CMK (cell line): ENCODE results near the gene CYB561.

Experiments
- DNase-seq: peaks from one replicate; pipeline ENCODE4 v3.0.0-alpha.2; 2010; ENCODE audit warnings: low read depth

Gene CYB561

DNA sequence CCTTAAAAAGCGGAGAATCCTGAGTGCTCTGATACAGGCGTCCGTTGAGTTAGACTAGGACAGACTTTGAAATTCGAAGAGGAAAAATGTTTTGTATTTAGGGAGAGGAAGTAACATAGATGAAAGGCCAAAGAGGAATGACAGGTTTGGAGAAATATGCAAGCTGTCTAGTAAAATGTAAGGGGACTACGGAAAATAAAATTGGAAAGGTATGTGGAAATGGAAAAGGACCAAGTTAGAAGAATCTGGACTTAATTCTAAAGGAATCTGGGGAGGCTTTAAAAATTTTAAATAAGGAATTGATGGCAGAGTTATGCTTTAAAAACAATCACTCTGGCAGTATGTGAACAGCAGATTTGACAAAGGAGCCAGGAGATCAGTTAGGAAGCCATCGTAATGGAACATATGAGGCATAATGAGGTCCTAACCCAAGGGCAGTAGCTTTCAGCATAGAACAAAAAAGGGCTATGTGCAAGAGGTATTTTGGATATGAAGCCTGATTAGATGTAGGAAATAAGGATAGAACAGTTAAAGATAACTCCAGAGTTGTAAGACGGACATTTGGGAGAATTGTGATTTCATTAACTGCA, 38.3 kb downstream of the CYB561 start:
- DNase-seq: no peak

DNA sequence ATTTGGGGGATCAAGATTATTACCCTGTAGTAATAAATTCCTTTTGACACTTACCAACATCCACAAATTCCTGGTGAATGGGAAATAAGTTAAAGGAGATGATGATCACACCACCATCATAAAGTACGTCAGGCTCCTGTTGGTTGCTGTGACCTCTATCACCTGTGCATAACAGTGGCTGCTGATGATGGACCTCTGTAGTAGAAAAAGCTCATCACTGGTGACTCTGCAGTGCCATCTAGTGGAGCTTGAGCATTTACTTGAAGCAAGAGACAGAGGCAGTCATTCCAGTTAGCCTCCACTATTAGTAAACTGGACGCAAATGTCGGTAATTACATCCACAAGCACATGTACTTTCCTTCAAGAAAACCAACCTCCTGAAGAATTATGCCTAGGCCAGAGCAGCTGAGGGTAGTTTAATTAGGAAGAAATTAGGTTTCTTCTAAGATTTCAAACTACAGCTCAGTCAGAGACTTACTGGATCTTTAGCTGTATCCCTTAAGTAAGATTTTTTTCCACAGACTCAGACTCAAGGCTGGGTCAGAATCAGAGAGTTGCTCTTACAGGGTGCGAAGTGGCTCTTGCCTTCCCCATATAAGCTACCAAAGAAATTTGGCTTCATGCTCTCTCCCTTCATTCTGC, 39.3 kb downstream of the CYB561 start:
- no peak for DNase-seq

DNA sequence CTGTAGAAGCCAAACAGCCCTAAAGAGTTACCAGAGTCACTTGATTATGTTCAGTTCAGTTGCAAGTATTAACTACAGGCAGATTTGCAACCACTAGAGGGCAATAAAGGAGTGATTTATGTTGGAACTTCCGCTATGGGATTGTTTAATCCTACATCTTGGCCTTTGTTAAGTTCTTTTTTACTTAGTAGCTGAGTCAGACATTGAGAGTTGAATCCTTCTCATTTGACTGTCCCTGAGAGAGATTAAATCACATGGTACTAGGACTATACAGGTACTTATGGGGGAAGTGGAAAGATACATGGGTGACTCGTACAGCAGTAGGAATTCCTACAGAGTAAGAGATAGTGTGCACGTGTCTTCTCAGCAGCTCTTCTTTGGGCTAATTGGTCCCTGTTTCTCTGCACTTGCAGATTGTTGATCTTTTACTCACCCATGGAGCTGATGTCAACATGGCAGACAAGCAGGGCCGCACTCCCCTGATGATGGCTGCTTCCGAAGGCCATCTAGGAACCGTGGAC, 40.3 kb downstream of the CYB561 start:
- DNase-seq: no peak

DNA sequence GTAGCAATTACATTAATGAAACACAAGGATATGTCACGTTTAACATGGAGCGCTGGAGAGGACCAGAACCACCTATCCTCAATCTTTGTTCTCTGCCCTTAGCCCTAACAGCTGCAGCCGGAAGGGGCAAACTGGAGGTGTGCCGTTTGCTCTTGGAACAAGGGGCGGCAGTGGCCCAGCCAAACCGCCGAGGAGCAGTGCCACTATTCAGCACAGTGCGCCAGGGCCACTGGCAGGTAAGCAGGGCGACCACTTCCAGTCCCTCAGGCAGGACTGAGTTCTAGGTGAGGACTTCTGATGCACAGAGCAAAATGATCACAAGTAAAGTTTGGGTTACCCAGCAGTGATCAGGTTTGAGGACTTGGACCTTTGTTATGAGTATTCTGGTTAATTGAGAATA, 41.1 kb downstream of the CYB561 start:
- no peak for DNase-seq

DNA sequence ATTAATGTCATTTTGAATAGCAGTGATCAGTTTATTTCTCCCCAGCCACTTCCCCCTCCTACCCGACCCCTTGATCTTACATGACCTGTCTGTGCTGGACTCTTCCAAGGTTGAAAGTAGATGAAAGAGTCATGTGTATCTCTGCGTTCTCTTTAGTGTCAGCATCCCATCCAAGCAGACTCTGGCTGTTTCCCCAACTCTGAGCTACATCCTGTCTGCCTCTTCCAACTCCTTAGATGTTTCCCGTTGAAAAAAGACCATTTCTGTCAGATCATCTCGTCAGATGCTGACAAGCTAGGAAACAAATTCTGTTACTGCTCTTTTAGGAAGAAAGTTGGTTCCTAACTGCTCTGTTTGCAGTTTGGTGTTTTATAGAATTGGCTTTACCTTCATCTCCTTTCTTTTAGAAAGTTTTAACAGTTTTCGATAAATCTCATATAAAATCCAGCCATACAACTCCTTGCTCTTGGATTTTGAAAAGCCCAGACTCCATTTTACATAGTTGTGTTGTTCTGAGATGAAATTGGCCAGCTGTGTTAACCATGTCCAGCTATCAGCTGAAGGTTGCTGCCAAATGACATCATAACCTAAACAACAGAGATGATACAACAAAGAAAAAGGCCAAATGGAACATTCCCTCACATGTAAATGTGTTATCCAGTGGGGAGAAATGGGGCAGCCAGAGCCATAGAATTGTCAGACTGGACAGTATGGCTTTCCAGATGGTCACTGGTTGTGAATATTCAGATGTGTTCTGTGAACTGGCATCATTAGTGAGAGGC, 43.5 kb downstream of the CYB561 start:
- DNase-seq: no peak

DNA sequence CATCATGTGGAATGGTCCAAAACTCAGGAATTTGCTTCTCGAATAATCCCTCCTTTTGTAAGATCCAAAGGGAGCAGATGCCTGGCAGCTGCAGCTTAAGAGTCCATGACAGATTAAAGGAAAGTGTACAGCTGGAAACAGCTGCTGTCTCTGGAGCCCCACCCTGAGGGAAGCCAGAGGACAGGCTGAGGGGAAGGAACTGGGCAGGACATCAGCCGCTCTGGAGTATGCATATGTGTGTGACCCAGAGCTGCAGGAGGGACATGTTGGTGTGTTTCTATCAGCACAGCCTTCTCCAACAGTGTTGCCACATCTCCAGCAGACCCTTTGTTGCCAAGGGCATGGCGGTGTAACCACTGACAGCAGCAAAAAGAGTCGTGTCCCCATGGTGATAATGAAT, 46.2 kb downstream of the CYB561 start:
- DNase-seq: no peak

DNA sequence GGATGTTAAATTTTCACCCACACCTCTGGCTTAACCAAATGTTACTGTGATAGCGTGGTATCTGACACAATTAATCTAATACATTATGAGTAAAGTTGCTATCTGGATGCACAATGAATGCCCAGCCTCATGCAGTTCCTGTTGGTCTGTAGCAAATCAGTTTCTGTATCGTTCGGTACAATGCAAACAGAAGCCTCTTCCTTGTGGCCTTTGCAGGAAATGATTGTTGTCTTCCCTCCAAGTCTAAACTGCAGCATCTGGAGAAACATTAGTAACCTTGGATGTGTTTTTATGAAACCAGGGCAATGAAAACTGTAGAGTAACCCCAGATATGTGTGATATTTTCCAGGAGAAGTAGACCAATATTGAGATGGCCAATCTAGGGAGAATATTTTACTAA, 46.8 kb downstream of the CYB561 start:
- no peak for DNase-seq

DNA sequence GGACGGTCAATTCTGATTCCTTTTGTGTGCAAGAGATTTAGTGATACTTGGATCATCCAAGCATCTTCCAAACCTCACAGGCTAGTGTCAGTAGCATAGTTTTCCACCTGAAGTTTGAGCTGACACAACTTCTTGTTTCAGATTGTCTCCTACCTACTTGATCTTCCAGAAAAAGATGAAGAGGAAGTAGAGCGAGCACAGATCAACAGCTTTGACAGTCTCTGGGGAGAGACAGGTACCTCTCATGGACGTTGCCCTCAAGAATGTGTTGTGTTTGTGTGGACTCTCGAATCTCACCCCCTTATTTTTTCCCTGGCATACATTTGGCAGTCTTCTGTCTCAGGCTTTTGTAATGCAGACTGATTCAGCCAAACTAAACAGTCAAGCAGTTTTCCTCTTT, 47.4 kb downstream of the CYB561 start:
- DNase-seq: no peak

DNA sequence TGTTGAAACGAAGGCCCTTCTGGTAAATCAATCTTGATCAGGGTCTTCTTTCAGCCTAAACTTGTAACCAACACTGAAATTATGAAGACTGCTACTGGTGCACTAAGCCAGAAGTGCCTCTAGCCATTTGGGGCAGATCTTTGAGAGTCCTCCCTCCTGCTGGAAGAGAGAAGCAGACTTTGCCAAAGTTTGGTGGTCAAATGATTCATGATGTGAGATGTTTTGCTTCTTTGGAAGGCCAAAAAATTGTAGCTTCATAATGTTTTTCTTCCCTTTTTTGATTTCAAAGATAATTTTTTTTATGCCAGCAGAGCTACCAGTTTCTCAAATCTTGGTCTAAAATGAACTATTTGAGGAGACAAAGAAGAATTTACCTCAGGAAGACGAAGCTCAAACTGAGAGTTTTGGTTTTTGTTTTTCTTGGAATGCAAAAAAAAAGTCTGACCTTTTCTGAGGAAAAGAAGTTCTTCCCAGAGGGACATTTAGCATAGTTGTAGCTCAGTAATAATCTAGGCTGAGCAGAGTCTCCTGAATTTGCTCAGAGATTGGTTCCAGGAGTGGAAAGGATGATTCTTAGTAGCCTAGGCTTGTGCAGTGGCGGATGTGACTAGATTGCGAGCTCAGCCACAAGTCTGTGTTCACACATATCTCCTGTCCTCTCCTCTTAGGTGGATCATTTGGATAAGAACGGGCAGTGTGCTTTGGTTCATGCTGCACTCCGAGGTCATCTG, 50.9 kb downstream of the CYB561 start:
- no peak for DNase-seq

DNA sequence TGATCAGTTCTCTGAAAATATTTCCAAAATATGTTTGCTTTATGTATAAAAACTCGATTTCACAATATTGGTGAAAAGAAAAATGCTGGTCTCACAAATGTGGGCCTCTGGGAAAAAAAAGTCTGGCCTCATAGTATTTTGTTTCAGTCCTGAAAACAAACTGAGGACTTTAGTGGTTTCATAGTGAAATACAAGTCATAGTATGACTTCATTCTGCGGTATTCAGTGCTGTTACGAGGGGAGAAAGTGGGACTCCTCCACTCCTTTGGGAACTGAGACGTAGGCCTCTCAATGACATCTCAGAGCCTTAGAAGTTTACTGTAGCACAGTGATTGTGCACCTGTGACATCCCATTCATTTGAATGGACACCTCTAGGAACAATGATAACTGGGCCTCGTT, 56.0 kb downstream of the CYB561 start:
- no peak for DNase-seq

DNA sequence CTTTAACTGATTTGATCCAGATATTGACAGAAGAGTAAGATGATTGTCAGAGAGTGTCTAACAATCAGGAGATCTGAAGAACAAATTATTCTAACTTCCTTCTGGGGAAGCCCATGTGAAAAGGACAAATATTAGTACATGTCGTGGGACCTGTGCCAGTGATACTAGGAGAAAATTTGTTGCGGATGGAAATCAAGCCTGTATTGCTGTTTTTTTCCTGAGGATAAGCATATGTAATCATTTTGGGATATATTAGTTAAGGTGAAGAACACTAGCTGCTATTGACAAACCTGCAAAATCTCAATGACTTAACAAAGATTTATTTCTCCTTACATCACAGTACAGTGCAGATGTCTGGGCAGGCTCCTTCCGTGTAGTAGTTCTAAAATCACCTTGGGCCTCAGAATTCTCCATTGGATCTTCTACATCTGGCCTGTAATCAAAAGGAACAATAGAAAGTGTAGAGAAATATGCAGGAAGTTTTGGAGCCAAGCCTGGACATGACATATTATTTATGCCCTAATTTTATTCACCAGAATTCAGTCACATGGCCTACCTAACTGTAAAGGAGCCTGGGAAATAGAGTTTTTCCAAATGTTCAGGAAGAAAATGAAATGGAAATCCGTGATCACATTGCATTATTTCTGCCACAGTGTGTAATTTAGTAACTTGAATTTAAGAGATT, 58.3 kb downstream of the CYB561 start:
- no peak for DNase-seq

DNA sequence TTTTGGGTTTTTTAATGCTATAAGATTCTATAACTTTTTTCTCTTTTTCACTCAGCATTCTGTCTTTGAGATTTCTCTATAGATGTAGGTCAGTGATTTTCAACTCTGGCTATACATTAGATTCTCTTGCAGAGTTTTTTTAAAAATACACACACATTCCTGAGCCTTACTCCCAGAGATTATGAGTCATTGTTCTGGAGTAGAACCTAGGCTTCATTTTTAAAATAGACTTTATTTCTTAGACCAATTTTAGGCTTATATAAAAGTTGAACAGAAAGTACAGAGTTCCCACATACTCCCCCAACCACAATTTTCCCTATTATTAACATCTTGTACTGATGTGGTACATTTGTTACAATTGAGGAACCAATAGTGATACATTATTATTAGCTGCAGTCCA, 63.3 kb downstream of the CYB561 start:
- DNase-seq: no peak
